Raji (cell line): ENCODE data around the gene SPAAR.

Experiments
- POLR2A ChIP-seq: IDR thresholded peaks from 2 replicates; pipeline ENCODE4 v1.6.1; 2011; ENCODE audit warnings: low read depth, low read length, control low read depth; ENCODE audit not compliant: insufficient read depth

The SPAAR gene

GRCh38 chr9:35914301-35914807 is 5.1 kb downstream of the SPAAR start:
- TF ChIP-seq POLR2A = no peak

GRCh38 chr9:35915681-35916294 is 6.5 kb downstream of the SPAAR start:
- TF ChIP-seq POLR2A = no peak

GRCh38 chr9:35917261-35917660 is 8.0 kb downstream of the SPAAR start:
- no peak for TF ChIP-seq POLR2A

GRCh38 chr9:35918780-35919179 is 9.5 kb downstream of the SPAAR start:
- TF ChIP-seq POLR2A = no peak

GRCh38 chr9:35919212-35920008 is 10.1 kb downstream of the SPAAR start:
- no peak for TF ChIP-seq POLR2A

GRCh38 chr9:35920051-35920620 is 10.8 kb downstream of the SPAAR start:
- no peak for TF ChIP-seq POLR2A

GRCh38 chr9:35923598-35923926 is 14.3 kb downstream of the SPAAR start:
- no peak for TF ChIP-seq POLR2A

GRCh38 chr9:35923927-35924763 is 14.9 kb downstream of the SPAAR start:
- no peak for TF ChIP-seq POLR2A

- TF ChIP-seq POLR2A = no peak
These were observed 19.5 kb downstream of the SPAAR start for GRCh38 chr9:35928591-35929452.

- no peak for TF ChIP-seq POLR2A
These were observed 20.1 kb downstream of the SPAAR start for GRCh38 chr9:35929453-35929718.

GRCh38 chr9:35930521-35930920 is 21.2 kb downstream of the SPAAR start:
- no peak for TF ChIP-seq POLR2A

GRCh38 chr9:35930989-35931388 is 21.7 kb downstream of the SPAAR start:
- TF ChIP-seq POLR2A = no peak

GRCh38 chr9:35932735-35933134 is 23.4 kb downstream of the SPAAR start:
- no peak for TF ChIP-seq POLR2A

GRCh38 chr9:35933550-35934067 is 24.3 kb downstream of the SPAAR start:
- no peak for TF ChIP-seq POLR2A
